HepG2 (cell line): ENCODE results near the gene TACC2.
"Not testable (repeated sequence)": the region's sequence is repeated elsewhere in the genome, so short reads cannot be mapped to it uniquely, and the experiment has no call there.

Source experiments
- ARNT ChIP-seq: fragments of 450-650 bp; IDR thresholded peaks from 2 replicates; pipeline ENCODE4 v1.6.1; 2017
- CREB1 ChIP-seq, 2 experiments: fragments of 450-650 bp in 1 of 2; IDR thresholded peaks; 2 replicates each; pipeline ENCODE4 v1.6.1; 2016 to 2017; ENCODE audit warnings: control low read depth in 1 of 2, mild to moderate bottlenecking in 1 of 2, missing compliant biosample characterization in 1 of 2, missing genetic modification characterization in 1 of 2
- GABPA ChIP-seq, 2 experiments: IDR thresholded peaks; 2 replicates each; pipeline ENCODE4 v1.6.1; 2011 to 2016; ENCODE audit warnings: low read depth in 2 of 2, low read length in 1 of 2, missing biosample characterization in 1 of 2, missing genetic modification characterization in 1 of 2
- GATA4 ChIP-seq: sonication (generic); IDR thresholded peaks from 2 replicates; pipeline ENCODE4 v1.6.1; 2016; ENCODE audit warnings: antibody characterized with exemption, low read depth, borderline replicate concordance
- JDP2 ChIP-seq: sonication (generic); formaldehyde crosslinking; IDR thresholded peaks from 2 replicates; pipeline ENCODE4 v1.8.1; 2022; ENCODE audit warnings: missing genetic modification reagents, borderline replicate concordance
- JUNB ChIP-seq: sonication (generic); formaldehyde crosslinking; IDR thresholded peaks from 2 replicates; pipeline ENCODE4 v1.8.0; 2022; ENCODE audit warnings: missing genetic modification reagents, mild to moderate bottlenecking, borderline replicate concordance
- RAD21 ChIP-seq: fragments of 450-650 bp; formaldehyde crosslinking; IDR thresholded peaks from 2 replicates; pipeline ENCODE4 v1.5.0; 2020; ENCODE audit warnings: mild to moderate bottlenecking
- YY1 ChIP-seq: IDR thresholded peaks from 2 replicates; pipeline ENCODE4 v1.6.1; 2011; ENCODE audit warnings: low read length, low read depth, moderate library complexity, mild to moderate bottlenecking; ENCODE audit not compliant: insufficient read depth, insufficient replicate concordance
- ZBTB20 ChIP-seq: sonication (generic); formaldehyde crosslinking; IDR thresholded peaks from 2 replicates; pipeline ENCODE4 v1.8.1; 2023; ENCODE audit warnings: missing genetic modification reagents, low read depth, mild to moderate bottlenecking, borderline replicate concordance
- TF ChIP-seq, protein P1 (sequence below), 2 experiments: IDR thresholded peaks; 2 replicates each; pipeline ENCODE4 v1.6.1; 2011 to 2012; ENCODE audit warnings: low read length in 2 of 2, borderline replicate concordance in 1 of 2, low read depth in 1 of 2, mild to moderate bottlenecking in 1 of 2, moderate library complexity in 1 of 2
- TF ChIP-seq, protein P2 (sequence below): sonication (generic); formaldehyde crosslinking; IDR thresholded peaks from 2 replicates; pipeline ENCODE4 v1.5.0; 2020; ENCODE audit warnings: mild to moderate bottlenecking, missing genetic modification reagents, moderate library complexity

DNA sequence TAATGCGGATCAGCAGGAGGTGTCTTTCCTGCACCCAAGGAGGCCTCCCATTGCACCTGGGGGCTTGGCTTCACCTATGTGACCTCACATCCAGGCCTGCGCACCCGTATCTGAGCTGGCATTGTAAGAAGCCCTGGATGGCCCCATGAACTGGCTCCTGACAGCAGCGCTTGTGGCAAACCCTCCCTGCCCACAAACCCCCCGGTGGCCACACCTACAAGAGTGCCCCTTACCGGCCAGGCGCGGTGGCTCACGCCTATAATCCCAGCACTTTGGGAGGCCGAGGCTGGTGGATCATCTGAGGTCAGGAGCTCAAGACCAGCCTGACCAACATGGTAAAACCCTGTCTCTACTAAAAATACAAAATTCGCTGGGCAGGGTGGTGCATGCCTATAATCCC lies 107.2 kb downstream of the TACC2 start:
- TF ChIP-seq GATA4; JUNB; ARNT; RAD21 (CRISPR knock-in tag); CREB1 (IDR thresholded peaks at IDR 0.05); CREB1 (CRISPR knock-in tag; IDR thresholded peaks at IDR 0.05); GABPA (IDR thresholded peaks at IDR 0.05; ENCODE audit: low read depth, low read length); GABPA (CRISPR knock-in tag; IDR thresholded peaks at IDR 0.05; ENCODE audit: low read depth); YY1; ZBTB20 (CRISPR knock-in tag); JDP2: not testable (repeated sequence)
- TF ChIP-seq, protein P1, sequence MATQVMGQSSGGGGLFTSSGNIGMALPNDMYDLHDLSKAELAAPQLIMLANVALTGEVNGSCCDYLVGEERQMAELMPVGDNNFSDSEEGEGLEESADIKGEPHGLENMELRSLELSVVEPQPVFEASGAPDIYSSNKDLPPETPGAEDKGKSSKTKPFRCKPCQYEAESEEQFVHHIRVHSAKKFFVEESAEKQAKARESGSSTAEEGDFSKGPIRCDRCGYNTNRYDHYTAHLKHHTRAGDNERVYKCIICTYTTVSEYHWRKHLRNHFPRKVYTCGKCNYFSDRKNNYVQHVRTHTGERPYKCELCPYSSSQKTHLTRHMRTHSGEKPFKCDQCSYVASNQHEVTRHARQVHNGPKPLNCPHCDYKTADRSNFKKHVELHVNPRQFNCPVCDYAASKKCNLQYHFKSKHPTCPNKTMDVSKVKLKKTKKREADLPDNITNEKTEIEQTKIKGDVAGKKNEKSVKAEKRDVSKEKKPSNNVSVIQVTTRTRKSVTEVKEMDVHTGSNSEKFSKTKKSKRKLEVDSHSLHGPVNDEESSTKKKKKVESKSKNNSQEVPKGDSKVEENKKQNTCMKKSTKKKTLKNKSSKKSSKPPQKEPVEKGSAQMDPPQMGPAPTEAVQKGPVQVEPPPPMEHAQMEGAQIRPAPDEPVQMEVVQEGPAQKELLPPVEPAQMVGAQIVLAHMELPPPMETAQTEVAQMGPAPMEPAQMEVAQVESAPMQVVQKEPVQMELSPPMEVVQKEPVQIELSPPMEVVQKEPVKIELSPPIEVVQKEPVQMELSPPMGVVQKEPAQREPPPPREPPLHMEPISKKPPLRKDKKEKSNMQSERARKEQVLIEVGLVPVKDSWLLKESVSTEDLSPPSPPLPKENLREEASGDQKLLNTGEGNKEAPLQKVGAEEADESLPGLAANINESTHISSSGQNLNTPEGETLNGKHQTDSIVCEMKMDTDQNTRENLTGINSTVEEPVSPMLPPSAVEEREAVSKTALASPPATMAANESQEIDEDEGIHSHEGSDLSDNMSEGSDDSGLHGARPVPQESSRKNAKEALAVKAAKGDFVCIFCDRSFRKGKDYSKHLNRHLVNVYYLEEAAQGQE (IDR thresholded peaks at IDR 0.05; ENCODE audit: borderline replicate concordance in 1 of 2, low read depth in 1 of 2, low read length in 2 of 2) = not testable (repeated sequence)
- TF ChIP-seq, protein P2, sequence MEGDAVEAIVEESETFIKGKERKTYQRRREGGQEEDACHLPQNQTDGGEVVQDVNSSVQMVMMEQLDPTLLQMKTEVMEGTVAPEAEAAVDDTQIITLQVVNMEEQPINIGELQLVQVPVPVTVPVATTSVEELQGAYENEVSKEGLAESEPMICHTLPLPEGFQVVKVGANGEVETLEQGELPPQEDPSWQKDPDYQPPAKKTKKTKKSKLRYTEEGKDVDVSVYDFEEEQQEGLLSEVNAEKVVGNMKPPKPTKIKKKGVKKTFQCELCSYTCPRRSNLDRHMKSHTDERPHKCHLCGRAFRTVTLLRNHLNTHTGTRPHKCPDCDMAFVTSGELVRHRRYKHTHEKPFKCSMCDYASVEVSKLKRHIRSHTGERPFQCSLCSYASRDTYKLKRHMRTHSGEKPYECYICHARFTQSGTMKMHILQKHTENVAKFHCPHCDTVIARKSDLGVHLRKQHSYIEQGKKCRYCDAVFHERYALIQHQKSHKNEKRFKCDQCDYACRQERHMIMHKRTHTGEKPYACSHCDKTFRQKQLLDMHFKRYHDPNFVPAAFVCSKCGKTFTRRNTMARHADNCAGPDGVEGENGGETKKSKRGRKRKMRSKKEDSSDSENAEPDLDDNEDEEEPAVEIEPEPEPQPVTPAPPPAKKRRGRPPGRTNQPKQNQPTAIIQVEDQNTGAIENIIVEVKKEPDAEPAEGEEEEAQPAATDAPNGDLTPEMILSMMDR (CRISPR knock-in tag) = not testable (repeated sequence)
